HG02642 (cell line): ENCODE results near the gene SYCP1.
"Not testable (repeated sequence)": the region's sequence is repeated elsewhere in the genome, so short reads cannot be mapped to it uniquely, and the experiment has no call there.

Experiments used
- ATAC-seq: cut with Tn5 transposase; IDR thresholded peaks from one replicate; pipeline ENCODE4 v1.9.1; 2021; ENCODE audit warnings: mild to moderate bottlenecking; ENCODE audit not compliant: unreplicated experiment, poor library complexity

SYCP1 gene

GRCh38 chr1:114959423-114959822 lies 104.8 kb downstream of the SYCP1 start:
- ATAC-seq, result no peak

- no peak for ATAC-seq
These were observed 122.2 kb downstream of the SYCP1 start for GRCh38 chr1:114976891-114977290.

GRCh38 chr1:114979278-114979891 lies 124.7 kb downstream of the SYCP1 start:
- no peak for ATAC-seq

GRCh38 chr1:114982251-114982650 lies 127.6 kb downstream of the SYCP1 start:
- ATAC-seq, result no peak

GRCh38 chr1:114986286-114986685 lies 131.6 kb downstream of the SYCP1 start:
- no peak for ATAC-seq

- ATAC-seq, result no peak
These were observed 133.4 kb downstream of the SYCP1 start for GRCh38 chr1:114988095-114988494.

- no peak for ATAC-seq
These were observed 143.0 kb downstream of the SYCP1 start for GRCh38 chr1:114997510-114998289.

GRCh38 chr1:115006191-115006590 lies 151.5 kb downstream of the SYCP1 start:
- ATAC-seq, result no peak

- ATAC-seq, result no peak
These were observed 157.3 kb downstream of the SYCP1 start for GRCh38 chr1:115012006-115012405.

GRCh38 chr1:115012434-115012833 lies 157.8 kb downstream of the SYCP1 start:
- no peak for ATAC-seq

GRCh38 chr1:115013792-115014191 lies 159.1 kb downstream of the SYCP1 start:
- no peak for ATAC-seq

- not testable (repeated sequence) for ATAC-seq
These were observed 164.9 kb downstream of the SYCP1 start for GRCh38 chr1:115019549-115019948.

GRCh38 chr1:115021145-115021544 lies 166.5 kb downstream of the SYCP1 start:
- no peak for ATAC-seq

- no peak for ATAC-seq
These were observed 168.9 kb downstream of the SYCP1 start for GRCh38 chr1:115023593-115023992.

- ATAC-seq, result no peak
These were observed 174.9 kb downstream of the SYCP1 start, which contains the start of gene TSHB for GRCh38 chr1:115029526-115029925. Gene TSHB, plus strand, starts transcription at chr1:115029826. Its CDS starts 3,537 bp downstream, at chr1:115033363.

- no peak for ATAC-seq
These were observed 176.9 kb downstream of the SYCP1 start for GRCh38 chr1:115031595-115031994.

- ATAC-seq, result no peak
These were observed 181.0 kb downstream of the SYCP1 start for GRCh38 chr1:115035652-115036051.

- no peak for ATAC-seq
These were observed 182.3 kb downstream of the SYCP1 start for GRCh38 chr1:115036814-115037507.

- ATAC-seq, result no peak
These were observed 185.8 kb downstream of the SYCP1 start for GRCh38 chr1:115040501-115040900.

GRCh38 chr1:115041654-115042053 lies 187.0 kb downstream of the SYCP1 start:
- ATAC-seq, result no peak
